Vagina (tissue), 2 donors: ENCODE measurements around the gene UBXN2A. TPM values are rescaled to one million over a fixed set of nuclear protein-coding genes. Genes with fewer than 3 reads are reported as not detected.
A peak's percentile ranks its signal among the peaks of the same experiment; 100 is the strongest.
"Not testable (repeated sequence)": the region's sequence is repeated elsewhere in the genome, so short reads cannot be mapped to it uniquely, and the experiment has no call there.

ENCODE experiments used
- DNase-seq, 2 donors: peaks; one replicate each; pipeline ENCODE4 v3.0.0-alpha.2; 2017; ENCODE audit errors: extremely low spot score in 2 of 2
- H3K27ac ChIP-seq: fragments of 200-600 bp; sonication (generic); one replicate; pipeline ENCODE4 v1.5.1; 2019
- H3K27me3 ChIP-seq: fragments of 200-600 bp; sonication (generic); one replicate; pipeline ENCODE4 v1.5.1; 2019
- H3K36me3 ChIP-seq, 2 donors: fragments of 200-600 bp; sonication (generic); one replicate each; pipeline ENCODE4 v1.5.1; 2017 to 2019
- H3K4me1 ChIP-seq: fragments of 200-600 bp; sonication (generic); one replicate; pipeline ENCODE4 v1.5.1; 2019
- H3K4me3 ChIP-seq, 2 donors: fragments of 200-600 bp; sonication (generic); 1 replicate in 1 of 2; 2 replicates in 1 of 2; pipeline ENCODE4 v1.5.1; 2016 to 2019
- H3K9me3 ChIP-seq: fragments of 200-600 bp; sonication (generic); one replicate; pipeline ENCODE4 v1.5.1; 2019
- CTCF ChIP-seq, 3 experiments: fragments of 450-650 bp in 2 of 3; fragments of 200-600 bp in 1 of 3; sonication (generic) in 1 of 3; IDR thresholded peaks; one replicate each; pipeline ENCODE4 v1.5.1; 2017 to 2019; ENCODE audit warnings: antibody characterized with exemption in 3 of 3, mild to moderate bottlenecking in 2 of 3, moderate library complexity in 2 of 3
- POLR2A ChIP-seq, 2 donors: fragments of 450-650 bp; IDR thresholded peaks; one replicate each; pipeline ENCODE4 v1.6.1; 2017; ENCODE audit warnings: antibody characterized with exemption in 2 of 2, mild to moderate bottlenecking in 2 of 2, moderate library complexity in 2 of 2
- POLR2AphosphoS5 ChIP-seq, 2 donors: sonication (generic); formaldehyde crosslinking; IDR thresholded peaks; one replicate each; pipeline ENCODE4 v1.9.0; 2017; ENCODE audit warnings: antibody characterized with exemption in 2 of 2, mild to moderate bottlenecking in 2 of 2, low read depth in 1 of 2; ENCODE audit not compliant: insufficient read depth in 1 of 2
- intact Hi-C: fragments of 100-400 bp; cut with DNase I; formaldehyde crosslinking; loops from one replicate; pipeline ENCODE4 v1.15.1; 2023
- total RNA-seq: library from RNA; depleted of rRNA; stranded (reverse); fragments of >200 nt; gene quantifications from one replicate; pipeline ENCODE4 v1.2.3, GENCODE V29; 2016

UBXN2A gene
- total RNA-seq, 1 donor from 2014 or later = 12.5 TPM

DNA sequence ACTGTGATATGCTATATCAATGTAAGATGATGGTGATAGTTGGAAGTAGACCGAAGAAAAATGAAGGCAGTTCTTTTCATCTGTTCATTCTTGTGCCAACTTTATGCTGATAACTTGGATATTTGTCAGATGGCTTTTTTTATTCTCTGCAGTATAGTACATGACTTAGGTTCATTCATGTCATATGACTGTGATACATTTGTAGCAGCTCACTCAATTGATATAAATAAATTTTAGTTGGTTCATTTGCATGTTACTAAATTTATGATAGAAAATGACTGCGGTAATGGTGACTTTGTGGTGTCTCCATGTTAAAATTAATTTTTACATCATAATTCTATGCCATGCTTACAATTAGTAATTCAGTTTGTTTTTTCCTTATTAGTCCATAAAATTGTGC, 7.1 kb downstream of the UBXN2A start:
- DNase-seq = no peak
- TF ChIP-seq CTCF (IDR thresholded peaks at IDR 0.05) = no peak
- TF ChIP-seq POLR2AphosphoS5 (IDR thresholded peaks at IDR 0.05; ENCODE audit: insufficient read depth in 1 of 2, low read depth in 1 of 2) = no peak
- TF ChIP-seq POLR2A (IDR thresholded peaks at IDR 0.05) = no peak
- no peaks in the 10 kb centered on the region for H3K9me3 ChIP-seq
- peaks cover 8% of the 10 kb centered on the region for H3K4me1 ChIP-seq
- intact Hi-C loops = no loop called here
- no peak overlapping the region for H3K27ac ChIP-seq
- H3K36me3 ChIP-seq = no peaks in the 10 kb centered on the region
- no peaks in the 10 kb centered on the region for H3K27me3 ChIP-seq
- no peak overlapping the region for H3K4me3 ChIP-seq

GRCh38 chr2:23952558-23952957, 12.3 kb downstream of the UBXN2A start:
- H3K27me3 ChIP-seq, DNase-seq, H3K4me1 ChIP-seq: not testable (repeated sequence)

DNA sequence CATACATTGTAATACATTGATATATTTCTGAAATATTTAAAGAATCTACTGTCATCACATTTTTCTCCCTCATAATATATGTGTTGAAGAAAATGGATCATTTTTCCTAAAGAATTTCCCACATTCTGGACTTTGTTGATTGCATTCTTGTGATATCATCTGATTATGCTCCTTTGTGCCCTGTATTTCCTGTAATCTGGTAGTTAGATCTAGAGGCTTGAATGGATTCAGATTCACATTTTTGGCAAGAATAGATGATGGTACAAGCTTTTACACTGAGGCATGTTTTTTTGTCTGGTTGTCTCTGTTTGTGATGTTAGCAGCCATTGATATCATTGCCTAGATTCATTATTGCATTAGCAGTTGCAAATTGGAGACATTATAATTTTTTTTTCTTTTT, 13.4 kb downstream of the UBXN2A start:
- Histone ChIP-seq H3K4me1 (peaks cover 10% of the 10 kb centered on the region), H3K4me3 (no peak overlapping the region), H3K9me3 (no peaks in the 10 kb centered on the region), H3K36me3 (no peaks in the 10 kb centered on the region), H3K27ac (no peak overlapping the region), H3K27me3 (no peaks in the 10 kb centered on the region)
- TF ChIP-seq POLR2AphosphoS5 (IDR thresholded peaks at IDR 0.05; ENCODE audit: insufficient read depth in 1 of 2, low read depth in 1 of 2) (no peak), CTCF (IDR thresholded peaks at IDR 0.05) (no peak), POLR2A (IDR thresholded peaks at IDR 0.05) (no peak)
- DNase-seq = no peak
- intact Hi-C loops = no loop called here

More at GRCh38 chr2:23952558-23952957, 12.3 kb downstream of the UBXN2A start:
- H3K27ac ChIP-seq, intact Hi-C loops, H3K4me3 ChIP-seq, H3K36me3 ChIP-seq, H3K9me3 ChIP-seq: not testable (repeated sequence)

GRCh38 chr2:23954325-23955014, 14.2 kb downstream of the UBXN2A start:
- TF ChIP-seq POLR2AphosphoS5 (IDR thresholded peaks at IDR 0.05; ENCODE audit: insufficient read depth in 1 of 2, low read depth in 1 of 2) = no peak
- TF ChIP-seq CTCF (IDR thresholded peaks at IDR 0.05) = no peak
- TF ChIP-seq POLR2A (IDR thresholded peaks at IDR 0.05) = no peak
- Histone ChIP-seq H3K27ac (no peak overlapping the region), H3K4me3 (peak overlapping the region in 1 of 2 donors; percentile 25), H3K4me1 (peaks cover 10% of the 10 kb centered on the region), H3K36me3 (no peaks in the 10 kb centered on the region), H3K9me3 (no peaks in the 10 kb centered on the region), H3K27me3 (no peaks in the 10 kb centered on the region)
- intact Hi-C loops = no loop called here
- no peak for DNase-seq

DNA sequence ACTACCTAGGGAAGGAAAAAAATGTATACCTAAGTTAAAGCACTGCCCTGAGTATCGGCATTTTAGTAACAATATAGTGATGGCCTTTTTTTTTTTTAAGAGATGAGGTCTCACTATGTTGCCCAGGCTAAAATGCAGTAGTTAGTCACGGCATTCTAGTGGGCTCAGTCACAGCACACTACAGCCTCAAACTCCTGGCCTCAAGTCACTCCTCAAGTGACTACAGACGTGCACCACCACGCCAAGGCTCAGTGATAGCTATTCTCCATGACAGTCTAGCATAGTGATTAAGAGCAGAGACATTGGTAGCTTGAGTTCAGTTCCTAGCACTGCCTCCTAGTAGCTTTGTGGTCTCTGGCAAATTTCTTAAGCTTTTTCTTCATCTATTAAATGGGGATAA, 27.6 kb downstream of the UBXN2A start:
- Histone ChIP-seq H3K4me3 (no peak overlapping the region), H3K9me3 (no peaks in the 10 kb centered on the region), H3K27ac (no peak overlapping the region), H3K36me3 (peaks cover 0 to 31% of the 10 kb centered on the region in 2 donors), H3K4me1 (no peaks in the 10 kb centered on the region), H3K27me3 (no peaks in the 10 kb centered on the region)
- intact Hi-C loops = no loop called here
- DNase-seq = no peak
- TF ChIP-seq CTCF (IDR thresholded peaks at IDR 0.05) (no peak), POLR2AphosphoS5 (IDR thresholded peaks at IDR 0.05; ENCODE audit: insufficient read depth in 1 of 2, low read depth in 1 of 2) (no peak), POLR2A (IDR thresholded peaks at IDR 0.05) (no peak)
